Fibroblast of lung (primary cell): Measurements from ENCODE around the gene RTBDN.

Experiments used
- CTCF ChIP-seq, 2 donors: IDR thresholded peaks in 1 of 2; conservative IDR thresholded peaks in 1 of 2; 1 replicate in 1 of 2; 2 replicates in 1 of 2; pipeline ENCODE4 v1.5.1; 2011 to 2012; ENCODE audit warnings: low read length in 2 of 2, control low read depth in 1 of 2, inconsistent platforms in 1 of 2, low read depth in 1 of 2, mild to moderate bottlenecking in 1 of 2
- EZH2 ChIP-seq: IDR thresholded peaks from 2 replicates; pipeline ENCODE4 v1.5.1; 2012; ENCODE audit warnings: low read length, control low read depth, mild to moderate bottlenecking; ENCODE audit errors: missing control alignments

DNA sequence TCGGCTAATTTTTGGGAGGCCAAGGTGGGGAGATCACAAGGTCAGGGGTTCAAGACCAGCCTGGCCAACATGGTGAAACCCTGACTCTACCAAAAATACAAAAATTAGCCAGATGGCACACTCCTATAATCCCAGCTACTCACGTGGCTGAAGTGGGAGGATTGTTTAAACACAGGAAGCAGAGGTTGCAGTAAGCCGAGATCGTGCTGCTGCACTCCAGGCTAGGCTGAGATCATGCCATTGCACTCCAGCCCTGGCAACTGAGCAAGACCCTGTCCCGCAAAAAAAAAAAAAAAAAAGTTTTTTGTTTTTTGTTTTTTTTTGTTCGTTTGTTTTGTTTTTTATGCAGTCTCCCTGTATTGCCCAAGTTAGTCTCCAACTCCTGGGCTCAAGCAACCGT, 25.2 kb upstream of the RTBDN start:
- TF ChIP-seq CTCF (conservative IDR thresholded peaks at IDR 0.05 in 1 of 2, IDR thresholded peaks at IDR 0.05 in 1 of 2; ENCODE audit: low read depth in 1 of 2, low read length in 2 of 2): no peak
- no peak for TF ChIP-seq EZH2
